Type B pancreatic cell (in vitro differentiated cells): Measurements from ENCODE around the gene PPP1R16B. TPM values are rescaled to one million over a fixed set of nuclear protein-coding genes. Genes with fewer than 3 reads are reported as not detected.

ENCODE experiments used
- DNase-seq: peaks from one replicate; pipeline ENCODE4 v3.0.0; 2021; ENCODE audit warnings: mixed read lengths; ENCODE audit not compliant: unreplicated experiment; ENCODE audit errors: extremely low spot score
- H3K27ac Mint-ChIP-seq: 2 replicates; pipeline ENCODE4 v1.8.0; 2021; ENCODE audit warnings: mild to moderate bottlenecking, mixed read lengths
- H3K27me3 Mint-ChIP-seq: 2 replicates; pipeline ENCODE4 v1.8.0; 2021; ENCODE audit warnings: mixed read lengths
- H3K36me3 Mint-ChIP-seq: 2 replicates; pipeline ENCODE4 v1.8.0; 2021; ENCODE audit warnings: mixed read lengths
- H3K4me1 Mint-ChIP-seq: one replicate; pipeline ENCODE4 v1.8.0; 2021; ENCODE audit warnings: mixed read lengths; ENCODE audit not compliant: unreplicated experiment
- H3K4me3 Mint-ChIP-seq: 2 replicates; pipeline ENCODE4 v1.8.0; 2021; ENCODE audit warnings: mild to moderate bottlenecking, mixed read lengths
- H3K9me3 Mint-ChIP-seq: 2 replicates; pipeline ENCODE4 v1.8.0; 2021; ENCODE audit warnings: mixed read lengths
- total RNA-seq: library from RNA; stranded (reverse); gene quantifications from 2 replicates; pipeline ENCODE4 v1.2.1, GENCODE V29; 2021; ENCODE audit warnings: low replicate concordance
- TF ChIP-seq, protein P1 (sequence below): fragments of 200-600 bp; sonication (generic); conservative IDR thresholded peaks from 2 replicates; pipeline ENCODE4 v1.5.0; 2021; ENCODE audit warnings: antibody characterized with exemption, mild to moderate bottlenecking

The PPP1R16B gene
- total RNA-seq, 1 donor from 2014 or later = 0.31 TPM

DNA sequence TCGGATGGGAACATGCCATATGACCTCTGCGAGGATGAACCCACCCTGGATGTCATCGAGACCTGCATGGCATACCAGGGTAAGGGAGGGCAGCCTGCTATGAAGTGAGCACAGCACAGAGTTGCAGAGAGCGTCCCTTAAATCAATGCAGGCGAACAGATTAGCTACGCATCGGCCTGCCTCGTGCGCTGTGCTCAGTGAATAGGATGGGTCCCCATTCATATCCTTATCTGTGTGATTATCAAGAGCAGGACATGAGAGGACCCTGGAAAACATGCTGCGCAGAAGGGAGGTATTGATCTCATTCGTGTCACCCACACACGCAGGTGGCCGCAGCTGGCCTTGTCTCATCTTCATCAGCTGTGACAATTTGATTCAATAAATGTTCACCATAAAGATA is 95.1 kb downstream of the PPP1R16B start:
- no peaks in the 10 kb centered on the region for H3K36me3 Mint-ChIP-seq

DNA sequence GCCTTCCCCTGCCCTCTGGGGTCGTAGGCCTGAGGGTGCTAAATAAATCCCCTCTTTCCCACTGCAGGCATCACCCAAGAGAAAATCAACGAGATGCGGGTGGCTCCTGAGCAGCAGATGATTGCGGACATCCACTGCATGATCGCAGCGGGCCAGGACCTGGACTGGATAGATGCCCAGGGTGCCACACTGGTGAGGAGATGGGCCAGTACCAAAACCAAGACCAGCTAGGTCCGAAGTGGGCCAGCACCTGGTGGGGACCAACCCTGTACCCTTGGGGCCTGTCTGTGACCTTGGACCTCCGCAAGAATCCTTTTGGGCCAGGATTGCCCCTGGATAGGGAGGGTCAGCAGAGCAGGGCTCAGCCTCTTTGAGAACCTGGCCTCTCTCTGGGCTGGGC is 97.1 kb downstream of the PPP1R16B start:
- Mint-ChIP-seq H3K27ac (no peak overlapping the region), H3K36me3 (no peaks in the 10 kb centered on the region), H3K27me3 (peaks cover 44% of the 10 kb centered on the region), H3K9me3 (no peaks in the 10 kb centered on the region), H3K4me3 (no peak overlapping the region), H3K4me1 (no peaks in the 10 kb centered on the region)
- DNase-seq = no peak
- TF ChIP-seq, protein P1, sequence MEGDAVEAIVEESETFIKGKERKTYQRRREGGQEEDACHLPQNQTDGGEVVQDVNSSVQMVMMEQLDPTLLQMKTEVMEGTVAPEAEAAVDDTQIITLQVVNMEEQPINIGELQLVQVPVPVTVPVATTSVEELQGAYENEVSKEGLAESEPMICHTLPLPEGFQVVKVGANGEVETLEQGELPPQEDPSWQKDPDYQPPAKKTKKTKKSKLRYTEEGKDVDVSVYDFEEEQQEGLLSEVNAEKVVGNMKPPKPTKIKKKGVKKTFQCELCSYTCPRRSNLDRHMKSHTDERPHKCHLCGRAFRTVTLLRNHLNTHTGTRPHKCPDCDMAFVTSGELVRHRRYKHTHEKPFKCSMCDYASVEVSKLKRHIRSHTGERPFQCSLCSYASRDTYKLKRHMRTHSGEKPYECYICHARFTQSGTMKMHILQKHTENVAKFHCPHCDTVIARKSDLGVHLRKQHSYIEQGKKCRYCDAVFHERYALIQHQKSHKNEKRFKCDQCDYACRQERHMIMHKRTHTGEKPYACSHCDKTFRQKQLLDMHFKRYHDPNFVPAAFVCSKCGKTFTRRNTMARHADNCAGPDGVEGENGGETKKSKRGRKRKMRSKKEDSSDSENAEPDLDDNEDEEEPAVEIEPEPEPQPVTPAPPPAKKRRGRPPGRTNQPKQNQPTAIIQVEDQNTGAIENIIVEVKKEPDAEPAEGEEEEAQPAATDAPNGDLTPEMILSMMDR = no peak

More for the DNA sequence above, 95.1 kb downstream of the PPP1R16B start:
- Mint-ChIP-seq H3K4me1 (no peaks in the 10 kb centered on the region), H3K4me3 (no peak overlapping the region), H3K9me3 (no peaks in the 10 kb centered on the region), H3K27ac (no peak overlapping the region), H3K27me3 (peaks cover 48% of the 10 kb centered on the region)
- TF ChIP-seq, protein P1 = no peak
- no peak for DNase-seq

DNA sequence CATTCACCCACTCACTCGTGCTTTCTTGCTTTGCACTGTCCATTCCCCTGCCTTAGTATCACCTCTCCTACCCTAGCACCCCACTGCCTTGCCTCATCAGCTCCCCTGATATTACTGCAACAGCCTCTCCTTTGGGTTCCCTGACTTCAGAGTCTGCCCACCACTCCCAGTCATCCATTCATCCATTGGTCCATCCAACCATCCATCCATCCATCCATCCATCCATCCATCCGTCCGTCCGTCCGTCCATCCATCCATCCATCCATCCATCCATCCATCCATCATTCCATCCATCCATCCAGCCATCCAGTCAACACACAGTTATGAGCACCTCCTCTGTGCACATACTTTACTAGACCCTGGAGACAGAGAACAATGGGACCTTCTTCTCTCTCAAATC is 97.8 kb downstream of the PPP1R16B start:
- Mint-ChIP-seq H3K4me3 (no peak overlapping the region), H3K36me3 (no peaks in the 10 kb centered on the region), H3K27ac (no peak overlapping the region), H3K27me3 (peaks cover 44% of the 10 kb centered on the region), H3K9me3 (no peaks in the 10 kb centered on the region), H3K4me1 (no peaks in the 10 kb centered on the region)
- TF ChIP-seq, protein P1 = no peak
- DNase-seq = no peak

DNA sequence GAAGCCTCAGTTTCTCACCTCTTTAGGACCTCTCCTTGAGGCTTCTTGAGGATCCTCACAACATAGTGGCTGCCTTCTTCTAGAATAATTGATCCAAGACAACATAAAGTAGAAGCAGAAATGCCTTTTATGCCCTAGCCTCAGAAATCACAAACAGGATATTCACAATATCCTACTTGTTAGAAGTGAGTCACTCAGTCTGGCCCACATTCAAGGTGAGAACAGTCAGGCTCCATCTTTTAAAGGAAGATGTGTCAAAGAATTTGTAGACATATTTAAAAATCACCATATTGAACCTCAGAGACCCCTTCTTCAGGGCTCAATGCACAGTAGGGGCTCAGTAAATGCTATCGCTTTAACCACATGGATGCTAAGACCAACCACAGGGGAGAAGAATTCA is 99.9 kb downstream of the PPP1R16B start:
- DNase-seq = no peak
- Mint-ChIP-seq H3K9me3 (no peaks in the 10 kb centered on the region), H3K27me3 (peaks cover 40% of the 10 kb centered on the region), H3K27ac (no peak overlapping the region), H3K4me3 (no peak overlapping the region), H3K4me1 (no peaks in the 10 kb centered on the region), H3K36me3 (no peaks in the 10 kb centered on the region)
- TF ChIP-seq, protein P1 = no peak

DNA sequence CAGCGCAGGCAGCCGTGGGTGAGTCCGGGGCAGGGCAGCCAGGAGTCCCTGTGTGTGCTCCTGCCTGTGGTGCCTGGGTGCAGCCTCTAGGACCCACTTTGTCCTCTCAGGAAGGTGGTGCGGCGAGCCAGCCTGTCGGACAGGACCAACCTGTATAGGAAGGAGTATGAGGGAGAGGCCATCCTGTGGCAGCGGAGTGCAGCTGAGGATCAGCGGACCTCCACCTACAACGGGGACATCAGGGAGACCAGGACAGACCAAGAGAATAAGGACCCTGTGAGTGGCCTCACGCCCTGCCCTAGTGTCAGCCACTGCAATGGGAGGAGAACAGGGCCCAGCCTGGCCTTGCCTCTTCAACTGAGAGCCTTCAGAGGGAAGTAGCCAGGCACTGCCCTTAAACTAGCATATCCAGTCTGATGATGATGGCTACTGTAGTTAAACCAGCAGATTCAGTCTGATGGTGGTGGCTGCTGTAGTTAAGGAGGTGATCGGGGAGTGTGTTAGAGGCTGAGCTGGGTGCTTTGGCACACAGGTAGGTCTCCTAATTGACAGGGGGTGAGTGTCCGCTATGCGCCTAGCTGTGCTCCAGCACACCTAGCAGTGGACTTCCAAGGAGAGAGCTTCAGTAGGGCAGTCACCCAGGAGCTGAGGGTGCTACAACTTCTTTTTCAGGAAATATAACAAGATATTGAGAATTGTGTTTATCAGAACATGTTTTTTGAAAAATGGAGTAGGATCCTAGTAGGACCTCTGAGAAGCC is 102.6 kb downstream of the PPP1R16B start:
- no peaks in the 10 kb centered on the region for H3K4me1 Mint-ChIP-seq
- TF ChIP-seq, protein P1 = no peak
- H3K27ac Mint-ChIP-seq = no peak overlapping the region
- DNase-seq = no peak
- no peaks in the 10 kb centered on the region for H3K36me3 Mint-ChIP-seq
- peaks cover 30% of the 10 kb centered on the region for H3K27me3 Mint-ChIP-seq
- no peak overlapping the region for H3K4me3 Mint-ChIP-seq
- H3K9me3 Mint-ChIP-seq = no peaks in the 10 kb centered on the region
